GM21423 (cell line): ENCODE results near the gene PRKCA.
"Not testable (repeated sequence)": the region's sequence is repeated elsewhere in the genome, so short reads cannot be mapped to it uniquely, and the experiment has no call there.

Source experiments
- ATAC-seq: cut with Tn5 transposase; IDR thresholded peaks from one replicate; pipeline ENCODE4 v1.9.1; 2021; ENCODE audit warnings: mild to moderate bottlenecking, moderate library complexity; ENCODE audit not compliant: unreplicated experiment

Gene PRKCA

DNA sequence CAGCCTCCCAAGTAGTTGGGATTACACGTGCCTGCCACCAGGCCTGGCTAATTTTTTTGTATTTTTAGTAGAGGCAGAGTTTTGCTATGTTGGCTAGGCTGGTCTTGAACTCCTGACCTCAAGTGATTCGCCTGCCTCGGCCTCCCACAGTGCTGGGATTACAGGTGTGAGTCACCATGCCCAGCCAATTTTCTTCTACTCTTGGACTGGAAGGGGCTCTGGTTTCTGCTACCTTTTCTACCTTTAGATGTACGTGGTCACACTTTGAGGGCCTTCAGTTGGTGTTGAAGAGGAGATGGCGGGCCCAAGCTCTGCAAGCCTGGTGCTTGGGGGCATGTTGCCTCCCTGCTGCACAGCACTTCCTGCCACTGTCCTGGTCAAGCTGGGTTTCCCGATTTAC lies 173.6 kb downstream of the PRKCA start:
- ATAC-seq: no peak

GRCh38 chr17:66477615-66478283 lies 175.3 kb downstream of the PRKCA start:
- no peak for ATAC-seq

DNA sequence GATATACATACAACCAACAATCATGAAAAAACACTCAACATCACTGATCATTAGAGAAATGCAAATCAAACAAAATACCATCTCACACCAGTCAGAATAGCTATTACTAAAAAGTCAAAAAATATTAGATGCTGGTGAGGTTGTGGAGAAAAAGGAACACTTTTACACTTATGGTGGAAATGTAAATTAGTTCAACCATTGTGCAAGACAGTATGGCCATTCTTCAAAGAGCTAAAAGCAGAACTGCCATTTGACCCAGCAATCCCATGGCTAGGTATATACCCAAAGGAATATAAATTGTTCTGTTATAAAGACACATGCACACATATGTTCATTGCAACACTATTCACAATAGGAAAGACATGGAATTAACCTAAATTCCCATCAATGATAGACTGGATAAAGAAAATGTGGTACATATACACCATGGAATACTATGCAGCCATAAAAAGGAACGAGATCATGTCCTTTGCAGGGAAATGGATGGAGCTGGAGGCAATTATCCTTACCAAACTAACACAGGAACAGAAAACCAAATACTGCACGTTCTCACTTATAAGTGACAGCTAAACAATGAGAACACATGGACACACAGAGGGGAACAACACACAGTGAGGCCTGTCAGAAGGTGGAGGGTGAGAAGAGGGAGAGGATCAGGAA lies 176.9 kb downstream of the PRKCA start:
- ATAC-seq: not testable (repeated sequence)

GRCh38 chr17:66480243-66480642 lies 177.8 kb downstream of the PRKCA start:
- no peak for ATAC-seq

DNA sequence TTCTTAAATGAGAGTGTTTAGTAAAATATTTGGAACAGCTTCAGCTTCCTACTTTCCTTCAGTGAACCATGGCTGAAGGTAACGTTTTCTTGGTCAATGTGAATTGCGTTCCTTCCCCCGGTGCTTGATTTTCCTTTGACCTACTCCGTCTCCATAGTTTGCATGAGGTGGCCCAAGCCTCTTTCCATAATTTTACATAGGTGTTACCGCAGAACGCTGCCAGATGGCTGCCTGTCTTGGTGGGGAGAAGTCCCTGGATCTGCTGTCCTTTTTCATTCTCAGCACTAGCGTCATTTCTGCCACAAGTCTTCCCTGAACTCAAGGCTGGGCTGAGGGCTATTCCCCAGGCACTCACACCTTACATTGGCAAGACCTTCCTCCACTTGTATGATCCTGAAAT lies 178.4 kb downstream of the PRKCA start:
- no peak for ATAC-seq

DNA sequence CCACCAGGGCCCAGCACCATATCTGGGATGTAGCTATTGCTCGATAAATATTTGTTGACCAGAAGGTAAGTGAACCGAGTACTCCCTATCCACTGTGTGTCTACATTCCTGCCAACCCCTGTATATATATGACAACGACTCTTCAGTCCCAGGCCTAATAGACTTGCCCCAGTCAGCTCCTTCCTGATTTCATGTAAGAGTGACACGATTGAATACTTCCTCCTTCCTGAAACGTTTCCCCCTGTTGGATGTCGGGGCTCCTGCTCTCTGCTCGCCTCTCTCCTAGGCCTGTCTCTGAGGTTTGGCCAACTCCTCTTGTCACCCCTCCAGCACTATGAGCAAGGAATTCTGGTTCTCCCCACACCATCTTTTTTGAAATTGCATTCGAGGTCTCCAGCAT lies 178.9 kb downstream of the PRKCA start:
- ATAC-seq: no peak

- no peak for ATAC-seq
Measured at GRCh38 chr17:66483906-66484305, 181.5 kb downstream of the PRKCA start.

DNA sequence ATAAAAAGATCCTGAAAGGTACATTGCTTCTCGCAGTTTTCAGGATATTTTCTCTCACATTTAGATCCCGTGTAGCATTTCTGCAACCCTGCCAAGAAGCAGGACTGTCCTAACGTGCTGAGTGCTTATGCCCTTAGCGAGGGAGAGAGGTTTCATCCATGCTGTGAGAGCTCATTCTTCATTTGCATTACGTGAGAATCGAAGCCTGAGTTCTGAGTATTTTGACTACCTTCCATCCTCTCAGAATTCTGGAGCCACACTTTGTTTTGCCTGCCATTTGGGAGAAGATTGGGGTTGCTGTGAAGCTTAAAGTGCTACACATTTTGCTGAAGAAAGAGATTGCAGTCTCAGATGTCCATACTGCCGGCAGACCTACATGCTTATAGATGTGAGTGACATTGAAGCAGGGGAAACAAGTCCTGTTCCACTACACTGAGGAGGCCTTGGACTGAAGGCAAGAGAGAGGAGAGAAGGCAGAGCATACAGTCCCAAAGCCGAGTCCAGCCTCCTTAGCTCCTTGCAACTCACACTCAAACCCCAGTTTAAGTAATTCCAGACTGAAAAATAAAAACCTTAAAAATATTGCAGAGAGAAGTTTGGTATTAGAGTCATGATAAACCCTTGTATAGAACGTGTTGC lies 183.0 kb downstream of the PRKCA start:
- ATAC-seq: no peak

GRCh38 chr17:66487121-66487520 lies 184.7 kb downstream of the PRKCA start:
- ATAC-seq: no peak

DNA sequence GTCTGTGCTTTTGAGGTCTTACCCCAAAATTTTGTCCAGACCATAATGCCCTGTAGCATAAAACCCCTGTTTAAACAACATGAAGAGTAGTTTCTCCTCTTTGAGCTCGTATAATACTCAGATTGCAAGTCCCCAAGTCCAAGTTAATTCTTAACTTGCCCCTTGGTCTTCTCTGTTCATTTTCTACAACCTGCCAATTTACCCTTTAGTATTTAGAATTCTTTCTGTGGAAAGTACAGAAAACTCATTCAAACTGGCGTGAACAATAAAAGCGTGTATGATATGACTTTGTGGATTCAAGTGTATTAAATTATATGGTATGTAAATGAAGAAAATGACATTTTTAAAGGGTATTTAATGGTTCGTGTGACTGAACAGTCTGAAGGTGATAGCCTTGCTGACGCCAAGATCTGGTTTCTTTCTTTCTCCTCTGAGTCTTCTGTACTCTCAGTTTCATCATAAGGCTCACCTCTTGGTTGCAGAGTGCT lies 185.6 kb downstream of the PRKCA start:
- ATAC-seq: no peak

DNA sequence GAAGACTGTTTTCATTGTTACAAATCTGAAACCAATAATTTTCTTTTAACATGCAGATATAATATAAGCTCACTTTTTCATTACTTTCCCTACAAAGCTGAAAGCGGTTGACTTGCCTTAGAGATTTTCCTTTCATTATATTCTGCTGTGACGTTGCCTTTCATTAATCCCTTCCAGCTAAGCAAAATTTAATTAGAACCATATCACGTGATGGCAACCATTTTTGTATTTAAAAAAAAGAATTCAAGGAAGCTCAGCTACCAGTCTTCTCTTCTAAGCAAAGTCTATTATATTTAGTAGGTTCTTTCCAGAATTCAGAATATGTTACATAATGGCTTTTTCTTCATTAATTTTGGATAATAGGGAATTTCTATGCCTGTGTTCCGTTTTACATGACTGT lies 186.5 kb downstream of the PRKCA start:
- no peak for ATAC-seq

DNA sequence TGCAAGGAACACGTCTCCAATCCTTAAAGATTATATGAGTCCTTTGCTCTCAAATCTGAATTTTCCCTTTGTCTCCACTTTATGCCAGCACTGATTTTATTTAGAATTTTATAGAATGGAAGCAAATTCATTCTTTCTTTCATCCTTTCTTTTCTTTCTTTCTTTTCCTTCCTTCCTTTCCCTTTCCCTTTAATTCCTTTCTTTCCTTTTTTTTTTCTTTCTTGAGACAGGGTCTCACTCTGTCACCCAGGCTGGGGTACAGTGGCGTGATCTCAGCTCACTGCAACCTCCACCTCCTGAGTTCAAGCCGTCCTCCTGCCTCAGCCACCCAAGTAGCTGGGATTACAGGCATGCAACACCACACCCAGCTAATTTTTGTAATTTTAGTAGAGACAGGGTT lies 187.2 kb downstream of the PRKCA start:
- ATAC-seq: not testable (repeated sequence)

GRCh38 chr17:66491213-66491612 lies 188.8 kb downstream of the PRKCA start:
- ATAC-seq: no peak

DNA sequence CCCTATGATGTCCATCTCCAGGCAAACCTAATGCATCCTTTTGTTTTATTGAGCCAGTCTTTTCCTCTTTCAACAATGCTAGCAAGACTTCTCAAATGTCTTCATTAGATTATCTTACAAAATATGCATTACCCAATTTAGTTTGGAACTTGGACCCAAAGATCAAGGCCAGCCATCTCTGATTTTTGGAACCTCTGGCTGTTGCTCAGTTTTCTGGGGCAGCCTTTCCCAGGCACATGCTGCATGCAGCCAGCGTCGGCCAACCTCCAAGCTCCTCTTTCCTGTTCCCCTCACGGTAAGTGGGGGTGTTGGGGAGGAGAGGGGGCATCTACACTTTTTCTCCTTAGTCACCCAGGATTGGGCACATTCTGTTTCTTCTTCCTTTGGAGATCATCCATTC lies 189.3 kb downstream of the PRKCA start:
- no peak for ATAC-seq

DNA sequence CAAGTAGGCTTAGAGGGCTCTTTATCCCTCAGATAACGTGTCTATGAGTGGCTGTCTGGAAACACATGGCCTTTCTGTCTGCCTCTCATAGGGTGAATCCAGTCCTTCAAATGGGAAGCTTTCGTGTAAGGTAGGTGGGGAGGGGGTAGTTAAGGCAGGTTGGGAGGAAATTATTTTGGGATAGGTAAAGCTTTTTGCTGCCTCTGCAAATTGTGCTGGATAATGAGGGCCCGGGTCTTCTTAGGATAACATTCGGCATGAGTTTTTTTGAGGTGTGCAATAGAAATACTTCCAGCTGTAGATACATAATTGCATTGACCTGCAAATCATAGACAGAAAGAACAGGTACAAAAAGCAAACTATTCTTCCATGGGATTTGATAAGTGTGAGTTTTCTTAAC lies 189.7 kb downstream of the PRKCA start:
- ATAC-seq: no peak

DNA sequence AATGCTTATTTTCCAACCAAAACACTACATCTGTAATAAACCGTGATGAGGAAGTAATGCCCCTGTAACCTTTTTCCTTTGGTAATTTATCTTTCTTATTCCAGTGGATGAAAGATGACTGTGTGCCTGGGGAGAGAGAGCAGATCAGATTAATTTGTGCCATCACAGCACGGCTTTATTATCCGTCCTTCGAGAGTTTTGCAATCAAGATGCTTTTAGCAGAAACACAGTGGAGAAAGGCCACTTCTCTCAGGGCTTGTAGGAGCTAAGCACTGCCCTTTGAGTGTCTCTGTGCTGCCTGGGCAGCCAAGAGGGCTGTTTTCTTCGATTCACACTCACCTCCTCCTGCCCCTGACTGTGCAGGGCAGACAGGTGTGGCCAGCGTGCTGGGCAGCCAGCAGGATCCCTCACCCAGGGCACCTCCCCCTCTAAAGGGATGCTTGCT lies 190.2 kb downstream of the PRKCA start:
- ATAC-seq: no peak

DNA sequence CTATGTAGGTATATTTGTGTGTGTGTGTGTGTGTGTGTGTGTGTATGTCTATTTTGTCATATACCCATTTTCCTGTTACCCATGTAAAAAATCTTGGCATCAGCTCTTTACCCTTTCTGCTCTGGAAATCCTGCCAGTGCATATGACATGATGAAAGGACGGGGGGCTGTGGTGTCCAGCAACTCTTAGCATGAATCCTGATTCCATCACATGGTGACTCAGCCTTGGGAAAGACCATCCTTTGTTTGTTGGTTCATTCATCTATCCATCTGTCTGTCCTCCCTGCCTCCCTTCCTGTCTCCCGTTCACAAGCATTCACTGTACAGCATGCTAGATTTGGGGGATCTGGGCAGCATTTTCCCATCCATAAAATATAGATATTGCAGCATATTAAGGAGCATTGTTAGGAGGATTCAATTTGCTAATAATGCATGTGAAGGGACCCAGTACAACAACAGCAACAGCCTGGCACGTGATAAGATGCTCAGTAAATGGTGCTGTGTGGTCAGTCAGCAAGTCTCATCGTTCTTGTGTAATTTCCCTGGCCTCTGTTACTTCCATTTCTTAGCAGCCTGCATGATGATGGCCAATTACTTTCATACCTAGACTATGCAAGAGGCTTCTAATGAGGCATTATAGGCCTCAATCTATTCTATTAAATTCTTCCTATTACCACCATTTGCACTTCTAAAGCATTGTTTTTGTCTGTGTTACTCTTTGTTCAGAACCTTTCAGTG lies 191.0 kb downstream of the PRKCA start:
- no peak for ATAC-seq

GRCh38 chr17:66494023-66494803 lies 191.8 kb downstream of the PRKCA start:
- no peak for ATAC-seq

DNA sequence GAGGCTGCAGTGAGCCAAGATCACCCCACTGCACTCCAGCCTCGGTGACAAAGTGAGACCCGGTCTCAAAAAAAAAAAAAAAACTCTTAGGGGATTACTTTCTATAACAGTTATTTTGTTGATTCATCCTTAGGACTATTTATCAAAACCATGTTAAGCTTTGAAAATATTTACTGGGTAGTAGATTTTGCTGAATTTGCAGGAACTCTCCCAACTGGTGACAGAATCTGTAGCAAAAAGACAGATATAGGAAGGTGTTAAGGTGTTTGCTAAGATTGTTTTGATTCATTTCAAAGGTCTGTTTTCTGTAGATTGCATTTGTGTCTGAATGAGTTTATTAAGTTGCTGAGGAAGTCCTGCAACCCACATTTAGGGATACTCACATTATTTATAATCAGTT lies 192.6 kb downstream of the PRKCA start:
- no peak for ATAC-seq

DNA sequence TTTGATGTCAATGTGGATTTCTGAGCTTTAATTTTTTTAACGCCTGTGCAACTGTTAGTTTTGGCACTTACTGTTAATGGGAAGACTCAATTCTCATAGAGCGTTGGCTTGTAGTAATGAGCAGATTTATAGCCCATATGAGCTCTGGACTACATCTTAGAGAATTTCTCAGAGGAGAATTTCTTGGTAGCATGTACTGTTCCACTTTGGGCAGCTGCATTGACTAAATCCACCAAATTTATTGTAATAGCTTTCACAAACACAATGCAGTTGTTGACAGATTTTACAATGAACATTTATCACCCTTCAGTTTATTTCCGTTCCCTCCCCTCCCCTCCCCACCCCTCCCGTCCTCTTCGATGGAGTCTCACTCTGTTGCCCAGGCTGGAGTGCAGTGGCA lies 193.9 kb downstream of the PRKCA start:
- no peak for ATAC-seq

DNA sequence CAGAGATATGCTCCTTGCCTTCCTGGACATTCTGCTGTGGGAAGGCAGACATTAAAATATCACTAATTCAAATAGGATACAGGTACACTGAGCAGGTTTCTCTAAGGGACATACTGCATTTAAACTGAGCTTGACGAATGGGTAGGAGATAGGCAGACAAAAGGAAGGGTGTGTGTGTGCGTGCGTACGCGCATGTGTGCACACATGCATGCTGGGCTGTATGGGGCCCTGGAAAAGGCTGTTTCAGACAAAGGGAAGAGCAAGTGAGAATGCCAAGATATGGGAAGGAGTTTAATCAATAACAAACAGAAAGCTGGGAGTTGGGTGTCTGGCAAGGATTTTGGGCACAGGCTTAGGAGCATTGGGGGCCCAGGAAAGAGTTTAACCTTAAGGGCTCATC lies 196.2 kb downstream of the PRKCA start:
- no peak for ATAC-seq
